Anterior cingulate cortex (tissue), 58 donors: Measurements from ENCODE around the gene GDF7.

ENCODE experiments used
- DNase-seq, 58 donors: peaks; one replicate each; lab custom pipeline; 2025; lab: John Stamatoyannopoulos, UW

The GDF7 gene

DNA sequence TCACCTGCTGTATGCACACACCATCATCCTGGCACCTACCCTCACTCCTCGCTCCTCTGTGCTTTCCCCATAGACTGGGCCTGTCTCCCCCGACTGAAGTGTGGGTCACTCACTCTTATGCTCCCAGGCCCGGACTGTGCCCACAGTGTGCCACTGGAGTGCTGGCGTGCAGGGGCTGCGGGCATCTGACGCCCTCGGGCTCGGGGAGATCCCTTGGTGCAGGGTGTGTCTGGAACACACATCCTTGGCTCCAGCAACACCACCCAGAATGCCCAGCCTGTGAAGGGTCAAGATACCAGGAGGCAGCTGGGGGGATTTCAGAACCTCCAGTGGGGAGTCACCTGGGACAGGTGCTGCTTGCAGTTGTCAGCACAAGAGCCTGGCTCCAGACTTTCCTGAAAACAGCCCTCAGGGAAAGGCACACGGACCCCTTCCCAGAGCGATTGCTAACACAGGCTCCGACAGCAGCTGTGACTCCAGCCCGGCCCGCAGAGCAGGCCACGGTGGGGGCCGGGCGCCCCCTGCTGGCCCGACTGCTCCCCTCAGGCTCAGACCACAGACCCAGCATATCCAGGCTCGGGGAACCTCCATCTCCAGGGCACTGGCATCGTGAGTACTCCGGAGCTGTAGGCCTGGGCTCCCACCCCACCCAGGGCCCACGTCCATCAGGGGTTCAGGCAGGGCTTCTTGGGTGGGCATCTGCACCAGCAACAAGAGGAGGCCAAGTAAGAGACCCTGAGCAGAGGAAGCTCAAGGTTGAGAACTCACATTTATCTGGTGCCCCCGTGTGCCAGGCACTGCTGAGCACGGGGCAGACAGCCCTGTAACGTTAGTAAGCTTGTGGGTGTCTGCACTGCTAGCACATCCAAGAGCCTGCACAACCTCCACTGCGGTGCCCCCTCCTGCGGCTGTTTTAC, 24.6 kb upstream of the GDF7 start:
- DNase-seq: peak in 56 of 58 donors; percentile 11 to 88 (median 62)

DNA sequence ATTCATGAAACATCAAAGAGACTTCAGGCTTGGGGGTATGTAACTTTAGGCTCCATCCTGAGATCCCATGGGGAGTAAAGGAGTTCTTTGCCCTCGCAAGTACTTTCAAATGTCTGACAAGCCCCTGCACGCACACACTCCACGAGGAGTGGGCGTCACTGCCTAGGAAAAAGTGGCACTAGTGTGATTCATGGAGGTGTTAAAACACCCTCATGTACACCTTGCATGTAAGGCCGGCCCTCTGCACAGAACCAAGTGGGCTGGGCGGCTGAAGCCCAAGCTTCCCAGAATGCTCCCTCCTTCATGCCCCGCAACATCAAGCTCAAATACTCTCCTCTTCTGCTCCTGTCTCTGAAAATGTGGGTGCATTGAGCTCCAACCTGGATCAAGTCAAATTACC, 23.9 kb upstream of the GDF7 start:
- no peak for DNase-seq

DNA sequence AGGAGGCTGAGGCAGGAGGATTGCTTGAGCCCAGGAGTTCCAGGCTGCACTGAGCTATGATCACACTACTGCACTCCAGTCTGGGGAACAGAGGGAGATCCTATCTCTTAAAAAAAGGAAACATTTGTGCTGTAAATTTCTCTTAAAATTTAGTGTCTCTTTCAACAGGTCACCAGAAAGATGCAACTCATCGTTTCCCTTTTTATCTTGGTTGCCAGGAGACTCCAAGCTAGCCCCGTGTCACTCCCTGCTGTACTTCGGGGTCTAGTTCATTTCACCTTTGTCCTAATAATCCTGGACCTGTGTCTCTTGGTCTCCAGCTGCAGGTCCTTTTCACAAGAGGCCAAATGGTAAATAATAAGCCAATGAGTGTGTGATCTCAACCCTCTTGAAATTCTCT, 23.1 kb upstream of the GDF7 start:
- DNase-seq: no peak

DNA sequence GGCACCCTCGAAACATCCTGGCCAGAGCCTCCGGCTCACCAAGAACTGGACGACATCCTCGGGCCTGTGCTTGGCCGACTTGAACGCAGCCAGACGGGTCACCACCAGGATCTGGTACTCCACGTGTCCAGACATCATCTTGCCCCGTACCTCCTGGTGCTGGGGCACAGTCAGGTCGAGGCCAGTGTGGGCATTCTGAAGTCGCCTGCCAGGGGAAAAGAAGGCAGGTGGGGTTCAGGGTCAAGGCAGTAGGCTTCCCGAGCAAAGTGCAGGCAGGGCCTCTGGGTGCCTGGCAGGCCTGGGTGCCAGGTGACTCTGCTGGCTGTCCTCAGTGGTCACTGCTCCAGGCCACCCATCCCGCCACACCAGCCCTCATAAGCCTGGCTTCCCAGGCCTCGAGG, 21.6 kb upstream of the GDF7 start:
- DNase-seq: no peak

DNA sequence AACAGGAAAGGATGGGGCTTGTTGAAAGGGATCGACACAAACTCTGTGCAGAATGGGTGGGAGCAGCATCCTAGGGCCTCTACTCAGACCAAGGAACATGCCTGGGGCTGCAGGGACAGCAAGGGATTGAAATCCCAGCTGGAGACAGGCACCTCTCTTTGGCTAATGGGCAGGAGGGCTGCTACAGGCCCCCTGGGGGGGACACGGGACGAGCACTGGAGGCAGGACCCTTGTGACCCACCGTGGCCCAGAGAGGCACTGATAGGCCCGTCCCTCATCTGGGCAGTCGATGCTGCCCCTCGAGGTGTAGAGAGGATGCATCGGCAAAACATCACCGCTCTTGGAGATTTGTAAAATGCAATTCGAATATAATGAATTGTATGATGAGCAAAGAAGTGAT, 21.2 kb upstream of the GDF7 start:
- no peak for DNase-seq

DNA sequence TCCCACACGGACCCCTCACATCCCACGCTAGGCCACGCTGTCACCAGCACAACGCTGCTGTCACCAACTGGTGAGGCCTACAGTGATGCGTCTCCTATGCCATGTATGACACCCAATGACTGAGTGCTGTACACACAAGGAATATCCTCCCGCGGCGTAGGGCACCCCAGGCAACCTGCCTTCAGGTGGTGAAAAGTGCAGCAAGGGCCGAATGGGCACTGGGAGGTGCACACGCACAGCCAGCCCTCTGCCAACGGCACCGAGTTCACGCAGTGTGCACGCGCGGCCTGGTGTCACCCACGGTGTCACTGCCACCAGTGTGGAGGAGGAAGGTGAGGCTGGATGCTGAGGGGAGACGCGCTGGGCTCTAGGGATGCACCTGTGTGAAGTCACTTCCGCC, 20.5 kb upstream of the GDF7 start:
- no peak for DNase-seq

DNA sequence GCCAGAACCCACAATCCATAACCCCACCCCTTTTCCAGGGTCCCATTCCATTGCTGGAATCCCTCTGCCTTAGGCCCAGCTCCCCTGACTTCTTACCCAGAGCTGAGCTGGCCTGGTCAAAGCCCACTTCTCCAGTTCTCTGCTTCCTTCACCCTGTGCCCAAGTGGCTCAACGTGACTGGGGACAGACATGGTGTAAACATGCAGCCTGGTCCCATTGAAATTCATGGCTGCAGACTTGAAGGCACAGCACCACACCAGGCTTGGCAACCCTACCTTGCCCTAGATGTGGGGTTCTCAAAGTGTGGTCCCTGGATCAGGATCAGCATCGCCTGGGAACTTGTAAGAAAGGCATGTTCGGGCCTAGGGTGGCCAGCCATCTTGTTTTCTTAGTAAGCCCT, 19.7 kb upstream of the GDF7 start:
- no peak for DNase-seq

DNA sequence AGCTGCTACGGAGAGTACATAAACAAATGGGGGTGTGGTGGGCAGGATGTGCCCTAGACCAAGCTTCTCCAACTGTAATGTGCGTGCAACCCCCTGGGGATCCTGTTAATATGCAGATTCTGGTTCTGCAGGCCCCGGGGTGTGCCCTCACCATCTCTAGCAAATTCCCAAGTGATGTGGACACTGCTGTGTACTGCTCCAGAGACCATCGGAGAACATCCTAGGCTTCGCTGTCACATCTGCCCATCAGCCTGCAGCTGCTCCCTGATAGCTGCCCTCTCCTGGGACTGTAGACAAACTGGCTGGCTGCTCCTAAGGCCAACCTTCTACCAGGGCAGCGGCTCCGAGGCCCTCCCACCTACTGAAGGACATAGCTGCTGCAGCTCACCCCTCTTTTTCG, 19.2 kb upstream of the GDF7 start:
- no peak for DNase-seq

DNA sequence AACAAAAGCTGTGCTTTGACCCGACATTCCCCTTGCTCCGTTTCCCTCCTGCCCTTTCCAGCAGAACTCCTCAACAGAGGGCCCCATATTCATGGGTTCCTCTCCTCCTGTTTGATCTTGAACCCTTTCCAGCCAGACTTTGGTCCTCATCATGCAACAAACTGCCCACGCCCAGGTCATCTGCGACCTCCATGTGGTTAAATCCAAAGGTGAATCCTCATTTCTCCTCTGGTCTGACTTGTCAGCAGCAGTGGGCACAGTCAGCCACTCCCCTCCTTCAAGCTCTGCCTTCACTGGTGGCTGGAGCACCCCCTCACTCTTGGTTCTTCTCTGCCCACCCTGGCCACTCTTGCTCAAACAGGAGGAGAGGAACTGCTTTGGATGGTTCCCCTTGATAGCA, 18.7 kb upstream of the GDF7 start:
- no peak for DNase-seq

DNA sequence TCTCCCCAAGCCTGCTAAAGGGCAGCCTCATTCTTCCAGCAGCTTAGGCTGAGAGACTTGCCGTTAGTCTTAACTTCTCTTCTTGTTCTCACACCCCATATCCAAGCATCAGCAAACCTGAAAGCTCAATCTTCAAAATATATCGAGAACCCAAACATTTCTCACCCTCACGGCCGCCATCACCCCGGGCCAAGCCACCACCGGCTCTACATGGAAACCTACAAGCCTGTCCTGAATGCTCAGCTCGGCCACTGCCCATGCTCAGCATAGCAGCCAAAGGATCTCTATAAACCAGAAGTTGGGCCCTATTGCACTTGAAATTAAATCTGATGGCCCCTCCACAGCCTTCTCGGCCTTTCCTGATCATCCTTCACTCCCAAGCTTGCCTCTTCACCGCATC, 18.1 kb upstream of the GDF7 start:
- DNase-seq: no peak

DNA sequence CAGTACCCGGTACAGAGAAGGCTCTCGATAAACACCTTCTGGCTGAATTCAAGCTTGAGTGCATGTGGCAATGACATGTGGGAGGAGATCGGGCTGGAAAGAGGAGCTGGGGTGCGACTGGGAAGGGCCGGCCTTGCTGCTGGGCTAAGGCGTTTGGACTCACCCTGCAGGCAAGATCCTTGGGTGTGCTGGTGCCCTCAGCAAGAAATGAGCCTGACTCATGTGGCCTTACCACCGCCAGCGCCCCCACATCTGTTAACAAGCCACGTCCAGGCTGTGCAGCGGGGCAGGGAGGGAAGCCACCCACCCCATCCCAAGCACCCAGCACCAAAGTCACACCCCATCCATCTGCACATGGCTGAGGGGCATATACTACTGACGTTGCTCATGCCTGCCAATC, 17.4 kb upstream of the GDF7 start:
- peak in 1 of 58 donors; percentile 10 for DNase-seq

DNA sequence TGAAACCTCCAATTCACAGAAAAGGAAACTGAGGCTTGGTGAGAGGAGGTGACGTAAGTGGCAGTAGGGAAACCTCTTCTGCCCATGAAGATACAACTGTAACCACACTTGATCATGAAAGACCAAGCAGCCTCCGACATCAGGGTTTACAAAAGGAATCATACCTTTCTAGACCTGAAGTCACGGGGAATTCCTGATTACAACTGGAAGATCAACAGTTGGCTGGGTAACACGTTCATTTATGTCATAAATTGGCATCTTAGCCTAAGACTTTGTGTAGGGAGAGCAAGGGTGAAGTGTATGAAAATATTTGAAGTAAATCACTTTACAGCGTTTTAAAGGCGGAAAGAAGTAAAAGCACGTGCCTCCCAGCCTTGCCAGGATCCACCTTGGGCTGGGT, 17.0 kb upstream of the GDF7 start:
- no peak for DNase-seq

DNA sequence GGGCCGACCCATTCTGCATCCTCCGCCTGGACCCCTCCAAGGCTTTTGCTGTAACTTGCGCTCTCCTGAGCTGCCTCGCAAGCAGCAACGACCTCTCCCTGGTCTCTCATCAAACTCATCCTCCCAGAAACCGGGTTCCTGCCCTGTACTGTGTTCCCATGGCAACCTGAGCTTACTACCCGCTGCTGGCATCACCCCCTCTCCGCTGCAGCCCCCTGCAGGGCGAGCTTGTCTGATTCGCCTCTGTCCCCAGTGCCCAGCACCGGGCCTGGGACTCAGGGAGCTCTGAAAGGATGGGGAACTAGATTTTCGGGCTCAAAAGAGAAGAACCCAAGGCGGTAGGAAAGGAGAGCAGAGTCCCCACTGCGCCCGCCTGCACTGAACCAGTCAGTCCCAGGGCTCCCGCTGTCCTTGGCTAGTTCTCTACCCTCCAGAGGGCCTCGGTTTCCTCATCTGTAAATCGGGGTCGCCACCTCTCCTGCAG, 16.5 kb upstream of the GDF7 start:
- peak in 23 of 58 donors; percentile 19 to 73 (median 51) for DNase-seq

DNA sequence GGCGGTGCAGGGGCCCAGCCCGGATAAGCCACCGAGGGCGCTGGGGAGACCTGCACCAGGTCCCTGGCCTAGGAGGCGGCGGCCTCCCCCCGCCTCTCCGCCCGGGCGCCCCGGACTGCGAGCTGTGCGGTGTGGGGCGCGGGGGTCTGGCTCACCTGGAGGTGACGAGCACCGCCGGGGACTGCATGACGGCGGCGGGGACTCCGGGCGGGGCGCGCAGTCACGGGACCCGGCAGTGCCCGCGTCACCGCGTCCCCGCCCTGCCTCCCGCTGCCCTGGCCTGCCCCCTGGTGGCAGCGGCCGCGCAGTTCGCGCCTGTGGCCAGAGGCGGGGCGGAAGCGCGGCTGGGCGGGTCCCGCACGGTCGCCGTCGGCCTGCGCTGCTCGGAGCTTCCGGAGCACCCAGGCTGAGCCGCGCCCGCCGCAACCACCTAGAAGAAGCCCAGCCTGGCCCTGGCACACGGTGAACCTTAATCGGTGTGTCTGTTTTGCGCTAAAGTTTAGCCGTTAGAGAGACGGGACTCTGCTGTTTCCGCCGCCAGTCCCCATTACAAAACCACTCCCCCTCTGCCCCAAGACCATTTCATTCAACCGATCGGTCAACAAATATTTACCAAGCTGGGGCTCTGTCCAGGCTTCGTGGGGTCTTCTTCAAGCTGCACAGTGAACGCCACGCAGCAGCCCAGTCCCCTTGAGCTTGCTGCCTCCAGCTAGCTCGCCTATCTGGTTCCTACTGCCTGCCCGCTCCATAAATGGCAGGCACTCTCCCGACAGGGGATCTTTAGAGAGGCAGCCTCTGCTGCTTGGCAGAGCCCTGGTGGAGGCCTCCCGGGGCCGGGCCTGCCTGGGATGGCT, 15.8 kb upstream of the GDF7 start, which contains the start of gene HS1BP3:
HS1BP3 (minus strand) TSS at position 222 of the 854 bp plus-strand sequence; CDS start at position 187, 35 bp downstream.
- peak; percentile 23 to 91 (median 76) for DNase-seq

DNA sequence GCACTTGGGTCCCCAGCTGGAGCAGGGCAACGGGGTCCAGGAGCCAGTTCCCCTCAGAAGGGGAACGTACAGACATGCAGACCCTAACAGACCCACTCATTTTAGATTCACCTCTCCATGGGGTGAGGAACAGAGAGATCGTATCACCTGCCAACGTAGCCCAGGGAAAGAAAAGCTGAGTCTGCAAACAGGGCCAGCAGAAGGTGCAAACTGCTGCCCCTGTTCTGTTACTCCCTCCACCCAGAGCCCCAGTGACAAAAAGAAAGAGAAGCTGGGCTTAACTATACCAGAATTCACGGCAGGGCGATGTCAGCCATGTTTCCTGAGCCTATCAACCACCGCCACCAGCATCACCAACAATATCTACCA, 15.2 kb upstream of the GDF7 start:
- no peak for DNase-seq

DNA sequence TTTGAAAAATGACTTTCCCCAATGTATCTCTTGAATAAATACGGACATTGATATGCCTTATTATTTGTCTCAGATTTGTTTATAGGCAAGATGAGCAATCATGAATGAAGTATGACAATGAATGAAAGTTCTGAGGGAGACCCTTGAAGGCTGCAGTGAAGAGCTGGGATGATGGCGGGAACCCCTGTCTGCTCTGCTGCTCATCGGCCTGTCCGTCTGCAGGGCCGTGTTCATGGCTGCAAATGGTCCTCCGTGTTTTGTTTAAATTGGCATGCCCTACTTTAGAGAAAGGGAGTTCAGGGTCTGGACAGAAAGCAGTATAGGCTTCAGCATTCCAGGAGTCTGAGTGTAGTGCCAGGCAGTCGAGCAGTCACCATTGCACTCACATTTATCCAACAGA, 14.8 kb upstream of the GDF7 start:
- no peak for DNase-seq

DNA sequence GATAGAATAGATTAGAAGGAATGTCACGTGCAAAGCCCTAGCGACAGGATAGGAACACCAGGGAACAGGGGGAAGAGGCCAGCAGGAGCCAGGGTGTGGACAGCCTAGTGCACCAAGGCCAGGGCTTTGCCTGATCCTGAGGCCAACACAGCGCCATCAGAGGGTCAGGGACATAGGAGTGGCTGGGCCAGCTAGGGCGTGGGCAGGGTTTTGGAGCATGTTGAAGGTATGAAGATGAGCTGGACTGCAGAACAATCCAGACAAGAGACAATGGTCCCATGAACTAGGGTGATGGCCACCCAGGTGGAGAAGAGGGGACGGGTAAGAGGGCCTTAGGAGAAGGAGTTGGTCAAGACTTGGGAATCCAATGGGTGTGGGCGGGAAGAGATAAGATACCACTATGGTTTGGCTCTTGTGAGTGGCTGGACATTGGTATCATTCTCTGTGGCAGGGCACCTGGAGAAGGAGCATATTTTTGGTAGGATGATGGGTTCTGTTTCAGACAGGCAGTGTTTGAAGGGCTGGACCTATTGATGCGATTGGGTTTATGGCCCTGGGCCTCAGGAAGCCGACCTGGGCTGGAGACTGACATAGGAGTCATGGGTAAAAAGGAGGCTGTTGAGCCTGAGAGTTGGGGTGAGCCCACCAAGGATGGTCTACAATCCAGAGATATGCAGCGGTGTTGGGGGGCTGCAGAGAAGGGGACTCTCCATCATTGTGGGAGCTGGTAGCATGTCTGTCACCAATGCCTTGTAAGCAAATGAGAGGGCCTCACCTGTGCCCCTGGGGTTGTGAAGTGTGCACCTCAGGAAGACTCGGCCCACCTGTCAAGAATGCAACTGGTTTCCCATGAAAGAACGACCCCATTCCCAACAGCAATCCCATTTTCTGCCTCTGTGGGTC, 14.0 kb upstream of the GDF7 start:
- DNase-seq: no peak

DNA sequence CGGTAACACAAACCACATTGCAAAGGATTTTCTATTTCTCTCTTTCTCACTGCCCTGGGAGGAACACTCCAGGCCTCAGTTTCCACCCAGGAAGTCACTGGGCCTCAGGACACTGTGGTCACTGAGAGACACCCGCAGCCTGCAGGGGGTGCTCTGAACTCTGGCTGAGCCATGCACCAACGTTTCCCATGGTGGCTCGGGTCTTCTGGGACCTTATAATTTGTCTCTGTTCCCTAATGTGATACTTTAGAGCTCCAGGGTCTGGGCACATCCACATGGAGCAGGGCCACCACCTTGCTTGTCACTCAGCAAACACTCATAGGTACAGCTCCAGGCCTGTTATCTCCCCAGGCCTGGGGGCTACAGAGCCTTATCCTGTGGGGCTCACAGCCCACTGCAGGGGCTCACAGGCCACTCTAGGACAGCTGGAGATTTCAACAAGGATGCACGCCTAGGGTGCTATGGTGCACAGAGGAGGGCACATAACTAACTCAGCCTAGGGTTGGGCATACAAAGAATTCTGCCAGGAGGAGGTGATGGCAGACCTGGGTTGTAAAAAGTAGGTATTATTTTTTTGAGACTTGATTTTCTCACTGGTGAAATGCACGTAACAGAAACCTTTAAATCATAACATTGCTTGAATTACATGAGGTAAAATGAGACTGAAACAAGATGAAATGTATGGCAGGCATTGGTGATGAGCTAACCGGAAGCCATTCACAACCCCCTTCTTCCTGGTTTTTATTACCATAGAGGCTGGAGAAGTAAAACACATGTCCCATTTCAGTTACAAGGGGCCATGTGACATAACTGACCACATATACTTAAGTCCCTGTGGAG, 13.0 kb upstream of the GDF7 start:
- DNase-seq: no peak

DNA sequence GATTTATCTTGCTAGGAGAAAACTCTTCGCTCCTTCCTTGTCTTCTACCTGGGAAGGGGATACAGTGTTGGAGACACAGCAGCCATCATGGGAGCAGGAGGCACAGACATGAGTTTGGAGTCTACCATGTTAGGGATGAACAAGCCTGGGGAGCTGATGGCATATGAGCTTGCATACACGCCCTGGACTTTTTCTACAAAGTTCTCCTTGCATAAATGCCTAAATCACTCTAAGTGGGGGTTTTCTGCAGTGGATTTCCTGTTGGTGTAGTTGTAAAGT, 12.5 kb upstream of the GDF7 start:
- DNase-seq: no peak

DNA sequence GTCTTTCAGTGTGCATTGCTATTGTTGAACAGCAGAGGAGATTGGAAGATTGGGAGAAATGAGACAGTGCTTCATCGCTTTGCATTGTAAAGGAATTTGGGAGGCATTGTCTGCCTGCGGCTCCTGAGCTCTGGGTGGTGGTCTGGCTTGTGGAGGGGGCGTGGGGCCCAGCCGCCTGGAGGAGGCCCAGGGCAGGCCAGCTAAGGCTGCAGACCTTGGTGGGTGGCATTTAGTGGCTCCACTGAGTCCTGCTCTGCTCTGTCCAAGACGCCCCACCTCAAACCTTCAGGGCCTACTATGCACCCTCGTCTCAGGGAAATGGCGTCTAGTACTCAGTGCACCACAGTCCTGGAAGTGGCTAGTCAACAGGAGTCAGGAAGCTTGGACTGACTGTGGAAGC, 10.4 kb upstream of the GDF7 start:
- no peak for DNase-seq
